ENCODE data around the gene LUZP1. TPM values are rescaled to one million over a fixed set of nuclear protein-coding genes. Genes with fewer than 3 reads are reported as not detected.

The LUZP1 gene
- total and polyA plus RNA-seq, 10 of the 15 experiments (the other 5 are each of a cell fraction or from before 2014, with no cell fraction given), result 11.3 to 28.2 (median 17.3) TPM

DNA sequence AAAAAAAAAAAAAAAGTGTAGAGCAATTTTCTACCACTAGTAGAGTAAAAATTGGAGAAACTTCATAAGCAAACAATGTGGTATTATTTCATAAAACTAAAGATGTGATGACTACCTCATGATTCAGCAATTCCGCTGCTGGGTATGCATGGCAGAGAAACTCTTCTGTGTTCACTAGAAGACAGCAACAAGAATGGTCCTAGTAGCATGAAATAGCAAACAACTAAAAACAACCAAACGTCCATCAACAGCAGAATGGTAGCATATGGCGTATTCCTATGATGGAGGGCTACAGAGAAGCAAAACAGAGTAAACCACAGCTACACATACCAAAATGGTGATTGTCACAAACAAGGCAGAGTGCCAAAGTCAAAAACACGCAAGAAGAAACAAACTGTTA lies 29.7 kb upstream of the LUZP1 start:
- Histone ChIP-seq H3K4me3 (no peak overlapping the region), H3K9me3 (replicated peaks; ENCODE audit: control insufficient read depth, insufficient read depth, low read length) (no peaks in the 10 kb centered on the region), H3K27ac (ENCODE audit: control insufficient read depth, insufficient read depth) (no peak overlapping the region), H3K4me1 (ENCODE audit: control insufficient read depth, insufficient read depth, low read length) (peaks cover 4% of the 10 kb centered on the region; the same call in 1 of the 2 replicates), H4K20me1 (ENCODE audit: control insufficient read depth, insufficient read depth) (no peaks in the 10 kb centered on the region), H3K9ac (ENCODE audit: control insufficient read depth, insufficient read depth, low read length) (no peak overlapping the region), H3K27me3 (replicated peaks in 1 of 2; ENCODE audit: control insufficient read depth in 2 of 2, insufficient read depth in 2 of 2, low read length in 1 of 2) (no peaks in the 10 kb centered on the region), H3K79me2 (ENCODE audit: control insufficient read depth, insufficient read depth, low read length) (no peaks in the 10 kb centered on the region), H3K4me2 (ENCODE audit: control insufficient read depth, insufficient read depth) (no peak overlapping the region), H3K36me3 (ENCODE audit: control insufficient read depth in 2 of 2, insufficient read depth in 2 of 2, low read length in 1 of 2) (no peaks in the 10 kb centered on the region), H2AFZ (ENCODE audit: control insufficient read depth, low read depth, low read length) (no peak overlapping the region)
- ChIA-PET SMC1A (ENCODE audit: uncharacterized antibody, unreplicated experiment) (interaction anchor here (1.3 kb wide), 1 partner anchor 14 kb away, joined by 3 read pairs; no protein-coding TSS in a partner anchor), CTCF (interaction anchor here (4.9 kb wide), 1 partner anchor 13 kb away, joined by 33 read pairs; no protein-coding TSS in a partner anchor), POLR2A (no interaction called here), RAD21 (ENCODE audit: unreplicated experiment) (no interaction called here)
- DNase-seq (ENCODE audit: low read depth, low spot score) (no peak), FAIRE-seq (no peak), ATAC-seq (no peak)
- in situ Hi-C loops (cut with MboI) (no loop called here), intact Hi-C loops (cut with micrococcal nuclease; ENCODE audit: unreplicated experiment) (no loop called here)
- 46% methylated on average over 4 of the region's 4 CpGs for WGBS (ENCODE audit: insufficient coverage, insufficient replicate concordance, low lambda C conversion rate, missing lambda C conversion rate)
- no peak for TF ChIP-seq MEF2B (IDR thresholded peaks at IDR 0.05; ENCODE audit: partially characterized antibody, poor library complexity, severe bottlenecking)
- TF ChIP-seq, protein P1, sequence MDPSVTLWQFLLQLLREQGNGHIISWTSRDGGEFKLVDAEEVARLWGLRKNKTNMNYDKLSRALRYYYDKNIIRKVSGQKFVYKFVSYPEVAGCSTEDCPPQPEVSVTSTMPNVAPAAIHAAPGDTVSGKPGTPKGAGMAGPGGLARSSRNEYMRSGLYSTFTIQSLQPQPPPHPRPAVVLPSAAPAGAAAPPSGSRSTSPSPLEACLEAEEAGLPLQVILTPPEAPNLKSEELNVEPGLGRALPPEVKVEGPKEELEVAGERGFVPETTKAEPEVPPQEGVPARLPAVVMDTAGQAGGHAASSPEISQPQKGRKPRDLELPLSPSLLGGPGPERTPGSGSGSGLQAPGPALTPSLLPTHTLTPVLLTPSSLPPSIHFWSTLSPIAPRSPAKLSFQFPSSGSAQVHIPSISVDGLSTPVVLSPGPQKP (IDR thresholded peaks at IDR 0.05; ENCODE audit: low read depth, low read length), result no peak
- no TSS peak for BruUV-seq (replicated peaks)

DNA sequence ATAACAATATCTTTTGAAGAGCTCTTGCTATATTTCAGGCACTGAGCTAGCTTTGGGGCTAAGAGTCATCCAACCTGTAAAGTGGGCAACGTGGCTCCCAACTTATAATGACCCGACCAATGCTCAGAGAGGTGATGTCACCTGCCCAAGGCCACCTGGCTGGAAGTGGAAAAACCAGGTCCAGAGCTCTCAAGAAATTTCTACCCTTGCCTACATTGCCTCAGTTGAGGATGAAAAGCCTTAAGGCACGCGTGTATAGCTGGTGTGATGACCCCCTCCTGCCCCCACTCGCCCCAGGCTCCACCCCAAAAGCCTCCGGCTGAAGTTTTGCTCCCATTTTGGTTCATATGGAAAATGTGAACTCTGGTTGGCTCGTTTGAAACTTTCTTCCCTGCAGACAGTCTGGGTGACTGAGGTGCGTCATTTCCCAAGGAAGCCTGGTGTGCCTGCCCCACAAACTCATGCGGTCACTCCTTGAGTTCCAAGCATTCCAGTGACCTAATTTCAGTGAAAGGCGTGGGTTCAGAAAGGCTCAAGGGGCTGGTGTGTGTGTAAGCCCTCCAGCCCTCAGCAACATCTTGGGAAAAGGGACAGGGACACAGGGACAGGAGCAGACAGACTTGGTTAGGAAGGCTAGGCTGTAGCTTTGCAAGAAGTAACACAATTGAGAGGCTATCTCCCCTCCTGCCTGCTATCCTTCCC lies 28.1 kb upstream of the LUZP1 start:
- Histone ChIP-seq H3K4me3 (no peak overlapping the region), H3K4me2 (ENCODE audit: control insufficient read depth, insufficient read depth) (no peak overlapping the region), H2AFZ (ENCODE audit: control insufficient read depth, low read depth, low read length) (no peak overlapping the region), H3K4me1 (ENCODE audit: control insufficient read depth, insufficient read depth, low read length) (peaks cover 3% of the 10 kb centered on the region; the same call in 1 of the 2 replicates), H3K27ac (ENCODE audit: control insufficient read depth, insufficient read depth) (no peak overlapping the region), H3K79me2 (ENCODE audit: control insufficient read depth, insufficient read depth, low read length) (no peaks in the 10 kb centered on the region), H3K36me3 (ENCODE audit: control insufficient read depth in 2 of 2, insufficient read depth in 2 of 2, low read length in 1 of 2) (no peaks in the 10 kb centered on the region), H3K9me3 (replicated peaks; ENCODE audit: control insufficient read depth, insufficient read depth, low read length) (no peaks in the 10 kb centered on the region), H3K27me3 (replicated peaks in 1 of 2; ENCODE audit: control insufficient read depth in 2 of 2, insufficient read depth in 2 of 2, low read length in 1 of 2) (no peaks in the 10 kb centered on the region), H3K9ac (ENCODE audit: control insufficient read depth, insufficient read depth, low read length) (no peak overlapping the region), H4K20me1 (ENCODE audit: control insufficient read depth, insufficient read depth) (no peaks in the 10 kb centered on the region)
- in situ Hi-C loops (cut with MboI), result no loop called here
- SMC1A ChIA-PET (ENCODE audit: uncharacterized antibody, unreplicated experiment), result interaction anchor here (0.9 to 1.5 kb wide), 2 partner anchors 12 to 98 kb away, joined by 3 to 4 read pairs; no protein-coding TSS in a partner anchor
- TF ChIP-seq CREM (IDR thresholded peaks at IDR 0.05; ENCODE audit: low read depth), result no peak
- TF ChIP-seq FOXM1 (IDR thresholded peaks at IDR 0.05; ENCODE audit: low read depth, low read length), result no peak
- no peak for TF ChIP-seq SMAD5 (IDR thresholded peaks at IDR 0.05; ENCODE audit: low read depth)
- TF ChIP-seq, protein P1 (IDR thresholded peaks at IDR 0.05; ENCODE audit: low read depth, low read length), result no peak
- no peak for TF ChIP-seq KDM1A (IDR thresholded peaks at IDR 0.05; ENCODE audit: borderline replicate concordance)
- TF ChIP-seq PML (IDR thresholded peaks at IDR 0.05; ENCODE audit: low read length), result no peak
- WGBS (ENCODE audit: insufficient coverage, insufficient replicate concordance, low lambda C conversion rate, missing lambda C conversion rate), result 37% methylated on average over 10 of the region's 10 CpGs
- FAIRE-seq, result no peak
- POLR2A ChIA-PET, result interaction anchor here (0.6 kb wide), 1 partner anchor 66 kb away, joined by 3 read pairs; no protein-coding TSS in a partner anchor
- no TSS peak for BruUV-seq (replicated peaks)
- DNase-seq (ENCODE audit: low read depth, low spot score), result no peak
- CTCF ChIA-PET, result interaction anchor here (3.3 to 4.9 kb wide), 2 partner anchors 11 to 98 kb away, joined by 15 to 33 read pairs; no protein-coding TSS in a partner anchor
- intact Hi-C loops (cut with micrococcal nuclease; ENCODE audit: unreplicated experiment), result no loop called here
- no peak for ATAC-seq
- RAD21 ChIA-PET (ENCODE audit: unreplicated experiment), result interaction anchor here (1.0 to 1.3 kb wide), 2 partner anchors 12 to 98 kb away, joined by 3 to 4 read pairs; no protein-coding TSS in a partner anchor

Data from GM12878 (cell line).